DOHH2 (cell line): ENCODE data around the gene ASTL.

Source experiments
- EZH2phosphoT487 ChIP-seq: fragments of 200-600 bp; sonication (generic); IDR thresholded peaks from 2 replicates; pipeline ENCODE4 v1.6.1; 2017; ENCODE audit warnings: borderline replicate concordance, mild to moderate bottlenecking, antibody characterized with exemption, low read length, moderate library complexity, mixed read lengths
- TF ChIP-seq, protein P1 (sequence below): fragments of 200-600 bp; sonication (generic); IDR thresholded peaks from one replicate; pipeline ENCODE4 v1.5.1; 2014; ENCODE audit warnings: antibody characterized with exemption, mild to moderate bottlenecking, low read depth, low read length; ENCODE audit not compliant: poor library complexity, severe bottlenecking

DNA sequence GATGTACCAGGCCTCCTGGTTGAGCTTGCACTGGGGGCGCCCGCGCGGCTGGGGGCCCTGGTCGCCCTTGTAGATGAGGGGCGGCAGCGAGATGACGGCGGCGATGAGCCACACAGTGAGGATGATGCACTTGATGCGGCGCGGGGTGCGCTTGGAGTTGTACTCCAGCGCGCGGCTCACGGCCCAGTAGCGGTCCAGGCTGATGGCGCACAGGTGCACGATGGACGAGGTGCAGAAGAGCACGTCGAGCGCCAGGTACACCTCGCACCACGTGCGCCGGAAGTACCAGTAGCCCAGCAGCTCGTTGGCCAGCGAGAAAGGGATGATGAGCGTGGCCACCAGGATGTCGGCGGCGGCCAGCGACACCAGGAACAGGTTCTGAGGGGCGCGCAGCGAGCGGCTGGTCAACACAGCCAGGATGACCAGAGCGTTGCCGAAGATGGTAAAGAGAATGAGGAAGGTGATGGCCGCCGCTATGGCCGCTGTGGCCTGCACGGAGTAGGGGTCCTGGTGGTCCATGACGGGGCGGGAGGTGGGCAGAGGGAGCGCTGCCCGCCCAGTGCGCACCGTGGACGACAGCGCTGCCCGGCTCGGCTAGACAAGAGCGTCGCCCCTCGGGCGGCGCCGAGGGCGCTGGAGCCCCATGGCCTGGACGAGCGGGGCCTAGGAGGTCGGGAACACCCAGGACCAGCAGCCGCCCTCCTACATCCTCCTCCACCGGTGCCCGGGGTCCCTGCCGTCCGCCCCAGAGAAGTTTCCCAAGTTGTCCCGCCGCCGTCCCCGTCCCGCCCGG is 22.5 kb downstream of the ASTL start:
- TF ChIP-seq, protein P1, sequence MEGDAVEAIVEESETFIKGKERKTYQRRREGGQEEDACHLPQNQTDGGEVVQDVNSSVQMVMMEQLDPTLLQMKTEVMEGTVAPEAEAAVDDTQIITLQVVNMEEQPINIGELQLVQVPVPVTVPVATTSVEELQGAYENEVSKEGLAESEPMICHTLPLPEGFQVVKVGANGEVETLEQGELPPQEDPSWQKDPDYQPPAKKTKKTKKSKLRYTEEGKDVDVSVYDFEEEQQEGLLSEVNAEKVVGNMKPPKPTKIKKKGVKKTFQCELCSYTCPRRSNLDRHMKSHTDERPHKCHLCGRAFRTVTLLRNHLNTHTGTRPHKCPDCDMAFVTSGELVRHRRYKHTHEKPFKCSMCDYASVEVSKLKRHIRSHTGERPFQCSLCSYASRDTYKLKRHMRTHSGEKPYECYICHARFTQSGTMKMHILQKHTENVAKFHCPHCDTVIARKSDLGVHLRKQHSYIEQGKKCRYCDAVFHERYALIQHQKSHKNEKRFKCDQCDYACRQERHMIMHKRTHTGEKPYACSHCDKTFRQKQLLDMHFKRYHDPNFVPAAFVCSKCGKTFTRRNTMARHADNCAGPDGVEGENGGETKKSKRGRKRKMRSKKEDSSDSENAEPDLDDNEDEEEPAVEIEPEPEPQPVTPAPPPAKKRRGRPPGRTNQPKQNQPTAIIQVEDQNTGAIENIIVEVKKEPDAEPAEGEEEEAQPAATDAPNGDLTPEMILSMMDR: no peak
- no peak for TF ChIP-seq EZH2phosphoT487
